ENCODE measurements around the gene SCAP. TPM values are rescaled to one million over a fixed set of nuclear protein-coding genes. Genes with fewer than 3 reads are reported as not detected.

The SCAP gene
- total RNA-seq, 1 experiment from 2014 or later, result 115 TPM

- peaks cover 34% of the 10 kb centered on the region for H3K36me3 Mint-ChIP-seq
- CTCF ChIA-PET, result no interaction called here
- no peaks in the 10 kb centered on the region for H3K27me3 Mint-ChIP-seq (ENCODE audit: low read depth)
- peaks cover 8% of the 10 kb centered on the region for H3K4me1 Mint-ChIP-seq
- H3K27ac Mint-ChIP-seq, result no peak overlapping the region; the same call in 1 of the 2 replicates
- TF ChIP-seq ZNF512 (CRISPR knock-in tag; IDR thresholded peaks at IDR 0.05; ENCODE audit: borderline replicate concordance), result no peak
- 0 out of 2 replicates have a peak, but pooled peaks cover 4% of the 10 kb centered on the region for H3K9me3 Mint-ChIP-seq
- H3K4me3 Mint-ChIP-seq, result no peak overlapping the region
- ATAC-seq (no peak), DNase-seq (ENCODE audit: low spot score) (no peak)
- POLR2A ChIA-PET, result no interaction called here
Measured at GRCh38 chr3:47419083-47420043, 56.4 kb downstream of the SCAP start.

GRCh38 chr3:47418167-47419082 lies 57.3 kb downstream of the SCAP start:
- POLR2A ChIA-PET, result no interaction called here
- CTCF ChIA-PET, result no interaction called here
- no peak for ATAC-seq
- peaks cover 34% of the 10 kb centered on the region for H3K36me3 Mint-ChIP-seq
- no peak for TF ChIP-seq ZNF138 (CRISPR knock-in tag; conservative IDR thresholded peaks at IDR 0.05)
- no peak for TF ChIP-seq NR1H2 (CRISPR knock-in tag; IDR thresholded peaks at IDR 0.05)
- no peak for TF ChIP-seq CBFB (CRISPR knock-in tag; IDR thresholded peaks at IDR 0.05; ENCODE audit: low read depth)
- TF ChIP-seq, protein P1, sequence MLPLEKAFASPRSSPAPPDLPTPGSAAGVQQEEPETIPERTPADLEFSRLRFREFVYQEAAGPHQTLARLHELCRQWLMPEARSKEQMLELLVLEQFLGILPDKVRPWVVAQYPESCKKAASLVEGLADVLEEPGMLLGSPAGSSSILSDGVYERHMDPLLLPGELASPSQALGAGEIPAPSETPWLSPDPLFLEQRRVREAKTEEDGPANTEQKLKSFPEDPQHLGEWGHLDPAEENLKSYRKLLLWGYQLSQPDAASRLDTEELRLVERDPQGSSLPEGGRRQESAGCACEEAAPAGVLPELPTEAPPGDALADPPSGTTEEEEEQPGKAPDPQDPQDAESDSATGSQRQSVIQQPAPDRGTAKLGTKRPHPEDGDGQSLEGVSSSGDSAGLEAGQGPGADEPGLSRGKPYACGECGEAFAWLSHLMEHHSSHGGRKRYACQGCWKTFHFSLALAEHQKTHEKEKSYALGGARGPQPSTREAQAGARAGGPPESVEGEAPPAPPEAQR (CRISPR knock-in tag; IDR thresholded peaks at IDR 0.05), result no peak
- no peak for TF ChIP-seq PRDM15 (CRISPR knock-in tag; IDR thresholded peaks at IDR 0.05)
- TF ChIP-seq PREB (CRISPR knock-in tag; IDR thresholded peaks at IDR 0.05; ENCODE audit: borderline replicate concordance), result no peak
- TF ChIP-seq ZNF671 (CRISPR knock-in tag; IDR thresholded peaks at IDR 0.05), result no peak
- no peak for TF ChIP-seq NFE2L1 (CRISPR knock-in tag; IDR thresholded peaks at IDR 0.05)
- no peak for TF ChIP-seq FOXJ3 (CRISPR knock-in tag; IDR thresholded peaks at IDR 0.05; ENCODE audit: borderline replicate concordance)
- no peak for TF ChIP-seq JUN (CRISPR knock-in tag; IDR thresholded peaks at IDR 0.05)
- no peak for TF ChIP-seq E2F1 (CRISPR knock-in tag; IDR thresholded peaks at IDR 0.05)
- H3K27ac Mint-ChIP-seq, result no peak overlapping the region
- H3K9me3 Mint-ChIP-seq, result 0 out of 2 replicates have a peak, but pooled peaks cover 4% of the 10 kb centered on the region
- H3K4me1 Mint-ChIP-seq, result peaks cover 8% of the 10 kb centered on the region
- H3K27me3 Mint-ChIP-seq (ENCODE audit: low read depth), result no peaks in the 10 kb centered on the region
- no peak overlapping the region for H3K4me3 Mint-ChIP-seq
- DNase-seq (ENCODE audit: low spot score), result no peak
